Thymus (tissue), 11 donors: Measurements from ENCODE around the gene EYS. TPM values are rescaled to one million over a fixed set of nuclear protein-coding genes. Genes with fewer than 3 reads are reported as not detected.

Source experiments
- DNase-seq, 9 donors: peaks; one replicate each; pipeline ENCODE4 v3.0.0-alpha.2; 2013; ENCODE audit warnings: low spot score in 9 of 9, low read depth in 6 of 9, missing footprints in 1 of 9
- H3K27ac ChIP-seq, 2 donors: one replicate each; pipeline ENCODE4 v1.5.1; 2013; ENCODE audit warnings: control low read depth in 1 of 2, low read depth in 1 of 2, low read length in 1 of 2, mild to moderate bottlenecking in 1 of 2, moderate library complexity in 1 of 2
- H3K27me3 ChIP-seq, 2 donors: one replicate each; pipeline ENCODE4 v1.5.1; 2013; ENCODE audit warnings: low read length in 1 of 2; ENCODE audit not compliant: control insufficient read depth in 2 of 2, insufficient read depth in 1 of 2
- H3K36me3 ChIP-seq, 2 donors: one replicate each; pipeline ENCODE4 v1.5.1; 2013; ENCODE audit warnings: low read length in 1 of 2, mild to moderate bottlenecking in 1 of 2, moderate library complexity in 1 of 2; ENCODE audit not compliant: control insufficient read depth in 2 of 2, insufficient read depth in 2 of 2
- H3K4me1 ChIP-seq, 2 donors: one replicate each; pipeline ENCODE4 v1.5.1; 2013; ENCODE audit warnings: low read length in 2 of 2; ENCODE audit not compliant: control insufficient read depth in 2 of 2, insufficient read depth in 2 of 2
- H3K4me3 ChIP-seq, 2 donors: one replicate each; pipeline ENCODE4 v1.5.1; 2013; ENCODE audit warnings: low read length in 2 of 2, control low read depth in 1 of 2, mild to moderate bottlenecking in 1 of 2
- H3K9me3 ChIP-seq, 2 donors: one replicate each; pipeline ENCODE4 v1.5.1; 2013; ENCODE audit warnings: low read length in 1 of 2, mild to moderate bottlenecking in 1 of 2; ENCODE audit not compliant: control insufficient read depth in 2 of 2, insufficient read depth in 1 of 2
- WGBS: extraction: QIAGEN DNeasy Blood & Tissue Kit; methylation state at CpG from one replicate; pipeline ENCODE4 v1.1.7; 2013; 5-methylcytosine and 5-hydroxymethylcytosine counted together
- polyA plus RNA-seq: library from polyadenylated mRNA; stranded (reverse); fragments of 200-250 nt; gene quantifications from one replicate; pipeline ENCODE4 v1.2.3, GENCODE V29; 2013
- total RNA-seq: library from RNA; stranded (reverse); fragments of 120-200 nt; gene quantifications from one replicate; pipeline ENCODE4 v1.2.4, GENCODE V29; 2013
- donor health status: healthy.

The EYS gene
- total and polyA plus RNA-seq, 2 donors = 0.05 to 0.28 TPM

- Histone ChIP-seq H3K36me3 (no peaks in the 10 kb centered on the region), H3K4me3 (no peak overlapping the region), H3K9me3 (peaks cover 0 to 3% of the 10 kb centered on the region in 2 donors), H3K27ac (no peak overlapping the region), H3K4me1 (no peaks in the 10 kb centered on the region), H3K27me3 (no peaks in the 10 kb centered on the region)
- DNase-seq = no peak
- 98% methylated on average over 23 of the region's 23 CpGs for WGBS
Observed at GRCh38 chr6:64681416-64682160, 1025.4 kb downstream of the EYS start.

DNA sequence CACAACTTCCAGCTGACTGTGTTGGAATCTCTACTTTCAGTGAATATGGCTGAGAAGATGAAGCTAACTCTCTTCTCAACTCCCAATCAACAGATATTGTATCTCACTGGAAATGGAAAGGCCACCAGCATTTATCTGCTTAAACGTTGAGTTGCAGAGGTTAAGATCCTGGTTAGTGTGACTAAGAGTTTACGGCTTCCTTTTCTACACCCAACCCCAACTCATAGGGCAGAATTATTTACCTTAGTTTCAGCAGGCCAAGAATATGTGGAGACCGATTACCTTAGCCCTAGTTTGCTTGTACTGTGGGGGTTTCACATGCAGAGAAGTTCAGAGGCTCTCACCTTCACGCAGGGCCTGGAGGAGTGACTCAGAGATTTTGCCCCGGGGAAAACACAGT is 1026.6 kb downstream of the EYS start:
- H3K36me3 ChIP-seq = no peaks in the 10 kb centered on the region
- no peaks in the 10 kb centered on the region for H3K4me1 ChIP-seq
- DNase-seq = no peak
- no peaks in the 10 kb centered on the region for H3K27me3 ChIP-seq
- WGBS = 84% methylated on average over 5 of the region's 5 CpGs
- H3K4me3 ChIP-seq = no peak overlapping the region
- no peak overlapping the region for H3K27ac ChIP-seq
- peaks cover 0 to 3% of the 10 kb centered on the region in 2 donors for H3K9me3 ChIP-seq

DNA sequence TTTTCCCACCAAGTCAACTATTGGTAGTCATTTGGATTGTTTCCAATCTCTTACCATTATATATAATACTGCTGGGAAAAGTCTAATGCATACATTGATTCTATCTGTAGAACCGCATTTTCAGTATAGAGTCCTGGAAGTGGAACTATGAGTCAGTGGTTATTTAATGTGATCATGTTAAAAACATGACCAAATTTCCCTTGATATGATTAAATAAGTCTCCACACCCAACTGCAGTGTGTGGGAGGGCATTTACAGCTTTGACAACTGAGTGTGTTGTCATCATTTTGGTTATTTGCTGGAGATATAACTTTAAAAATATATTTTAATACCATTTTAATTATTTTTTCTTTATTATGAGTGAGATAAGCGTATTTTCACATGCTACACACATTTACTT is 1027.6 kb downstream of the EYS start:
- H3K4me3 ChIP-seq = no peak overlapping the region
- 84% methylated on average over 2 of the region's 2 CpGs for WGBS
- no peaks in the 10 kb centered on the region for H3K36me3 ChIP-seq
- H3K27ac ChIP-seq = no peak overlapping the region
- no peaks in the 10 kb centered on the region for H3K4me1 ChIP-seq
- DNase-seq = no peak
- no peaks in the 10 kb centered on the region for H3K27me3 ChIP-seq
- peaks cover 0 to 3% of the 10 kb centered on the region in 2 donors for H3K9me3 ChIP-seq

DNA sequence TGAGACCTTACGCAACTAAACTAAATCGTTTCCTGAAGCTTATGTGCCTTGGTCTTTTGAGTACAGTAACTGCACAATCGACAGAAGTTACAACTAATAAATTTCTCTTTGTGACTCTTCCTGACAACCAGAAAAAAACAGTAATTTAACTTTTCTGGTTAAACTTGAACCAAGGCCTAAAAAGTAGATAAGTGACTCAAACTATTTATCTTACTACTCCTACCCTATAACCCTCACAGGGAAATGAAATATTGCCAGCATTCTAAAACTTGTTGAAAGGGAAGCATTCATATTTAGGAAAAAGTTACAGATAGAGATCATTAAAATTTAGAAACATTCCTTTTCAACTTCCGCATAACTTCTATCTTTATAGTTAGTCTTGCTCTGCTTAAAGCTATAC is 1034.4 kb downstream of the EYS start:
- Histone ChIP-seq H3K4me3 (no peak overlapping the region), H3K36me3 (no peaks in the 10 kb centered on the region), H3K9me3 (no peaks in the 10 kb centered on the region), H3K4me1 (no peaks in the 10 kb centered on the region), H3K27ac (no peak overlapping the region), H3K27me3 (no peaks in the 10 kb centered on the region)
- no peak for DNase-seq
- 64% methylated on average over 4 of the region's 4 CpGs for WGBS

GRCh38 chr6:64672131-64672530 is 1034.9 kb downstream of the EYS start:
- WGBS = 12% methylated on average over 3 of the region's 3 CpGs
- no peaks in the 10 kb centered on the region for H3K27me3 ChIP-seq
- H3K36me3 ChIP-seq = no peaks in the 10 kb centered on the region
- no peak for DNase-seq
- no peak overlapping the region for H3K4me3 ChIP-seq
- H3K4me1 ChIP-seq = no peaks in the 10 kb centered on the region
- no peak overlapping the region for H3K27ac ChIP-seq
- H3K9me3 ChIP-seq = no peaks in the 10 kb centered on the region

DNA sequence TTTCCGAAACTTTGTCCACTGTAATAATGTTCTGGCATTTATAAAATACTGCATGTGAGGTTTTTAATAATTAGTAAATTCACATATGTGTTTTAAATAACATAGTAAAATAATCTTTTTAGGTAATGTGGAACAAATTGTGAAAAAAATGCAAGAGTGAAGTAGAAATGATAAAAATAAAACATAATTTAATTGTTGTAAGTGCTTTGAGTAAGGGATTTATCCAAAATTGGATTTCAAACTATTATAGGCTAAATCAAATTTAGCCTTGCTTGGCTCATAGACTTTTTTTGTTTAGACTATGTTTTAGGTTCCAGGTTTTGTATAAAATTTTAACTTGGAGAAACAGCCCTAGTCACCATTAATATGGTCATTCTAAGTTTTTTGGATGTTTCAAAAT is 1041.9 kb downstream of the EYS start:
- DNase-seq = no peak
- H3K27me3 ChIP-seq = no peaks in the 10 kb centered on the region
- H3K4me3 ChIP-seq = no peak overlapping the region
- WGBS = 86% methylated on average over 1 of the region's 1 CpG
- H3K27ac ChIP-seq = no peak overlapping the region
- H3K36me3 ChIP-seq = no peaks in the 10 kb centered on the region
- no peaks in the 10 kb centered on the region for H3K4me1 ChIP-seq
- no peaks in the 10 kb centered on the region for H3K9me3 ChIP-seq

- Histone ChIP-seq H3K9me3 (no peaks in the 10 kb centered on the region), H3K27ac (no peak overlapping the region), H3K36me3 (no peaks in the 10 kb centered on the region), H3K4me3 (no peak overlapping the region), H3K27me3 (no peaks in the 10 kb centered on the region), H3K4me1 (no peaks in the 10 kb centered on the region)
- no peak for DNase-seq
- WGBS = 89% methylated on average over 2 of the region's 2 CpGs
Observed at GRCh38 chr6:64664480-64664879, 1042.5 kb downstream of the EYS start.

GRCh38 chr6:64644024-64644423 is 1063.0 kb downstream of the EYS start:
- no peaks in the 10 kb centered on the region for H3K9me3 ChIP-seq
- H3K4me3 ChIP-seq = no peak overlapping the region
- no peak overlapping the region for H3K27ac ChIP-seq
- WGBS = 38% methylated on average over 1 of the region's 1 CpG
- no peaks in the 10 kb centered on the region for H3K36me3 ChIP-seq
- DNase-seq = no peak
- no peaks in the 10 kb centered on the region for H3K27me3 ChIP-seq
- no peaks in the 10 kb centered on the region for H3K4me1 ChIP-seq

DNA sequence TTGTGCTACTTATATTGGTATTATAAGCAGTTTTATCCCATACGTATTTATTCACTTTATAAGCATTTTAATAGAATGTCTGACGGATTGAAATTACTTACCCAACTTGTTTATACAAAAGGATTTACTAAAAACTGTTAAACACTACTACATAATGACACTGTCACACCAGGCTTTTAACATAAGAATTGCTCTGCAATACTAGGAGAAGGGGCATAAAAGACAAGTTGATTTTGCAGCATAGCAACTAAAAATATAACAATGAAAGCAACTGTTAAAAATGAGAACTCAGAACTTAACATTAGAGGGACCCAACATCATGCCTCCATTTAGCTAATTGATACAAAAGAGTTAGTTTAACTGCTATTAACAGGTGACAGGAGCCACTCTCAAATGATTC is 1076.1 kb downstream of the EYS start:
- H3K4me3 ChIP-seq = no peak overlapping the region
- H3K4me1 ChIP-seq = no peaks in the 10 kb centered on the region
- no peak overlapping the region for H3K27ac ChIP-seq
- H3K27me3 ChIP-seq = no peaks in the 10 kb centered on the region
- no peaks in the 10 kb centered on the region for H3K36me3 ChIP-seq
- 92% methylated on average over 2 of the region's 2 CpGs for WGBS
- no peak for DNase-seq
- H3K9me3 ChIP-seq = no peaks in the 10 kb centered on the region
